ENCODE data around the gene RPUSD1.

DNA sequence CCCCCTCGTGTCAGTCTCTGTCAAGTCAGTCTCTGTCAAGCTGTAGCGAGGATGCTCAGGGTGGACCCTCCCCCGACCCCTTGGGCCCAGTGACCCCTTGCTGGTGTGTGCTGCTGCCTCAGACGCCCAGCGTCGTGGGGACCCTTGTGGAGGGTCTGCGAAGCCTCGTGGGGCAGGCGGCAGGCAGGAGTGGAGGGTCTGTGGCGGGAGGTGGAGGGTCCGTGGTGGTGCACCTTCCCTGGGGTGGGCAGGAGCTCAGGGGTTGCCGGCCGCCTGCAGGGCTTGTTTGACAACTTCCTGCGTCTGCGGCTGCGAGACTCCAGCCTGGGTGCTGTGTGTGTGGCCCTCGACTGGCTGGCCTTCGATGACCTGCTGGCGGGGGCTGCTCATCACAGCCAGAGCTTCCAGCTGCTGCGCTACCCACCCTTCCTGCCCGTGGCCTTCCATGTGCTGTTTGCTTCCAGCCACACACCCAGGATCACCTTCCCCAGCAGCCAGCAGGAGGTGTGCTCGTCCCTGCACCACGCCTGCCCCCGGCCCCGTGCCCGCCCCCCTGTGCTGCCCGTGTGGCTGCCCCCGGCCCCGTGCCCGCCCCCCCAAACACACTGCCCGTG is 6.8 kb upstream of the RPUSD1 start:
- TF ChIP-seq CTCF (conservative IDR thresholded peaks at IDR 0.05) (no peak), EZH2 (IDR thresholded peaks at IDR 0.05; ENCODE audit: low read depth) (no peak)

All from PC-9 (cell line).